Measurements from ENCODE around the gene IQCE.

DNA sequence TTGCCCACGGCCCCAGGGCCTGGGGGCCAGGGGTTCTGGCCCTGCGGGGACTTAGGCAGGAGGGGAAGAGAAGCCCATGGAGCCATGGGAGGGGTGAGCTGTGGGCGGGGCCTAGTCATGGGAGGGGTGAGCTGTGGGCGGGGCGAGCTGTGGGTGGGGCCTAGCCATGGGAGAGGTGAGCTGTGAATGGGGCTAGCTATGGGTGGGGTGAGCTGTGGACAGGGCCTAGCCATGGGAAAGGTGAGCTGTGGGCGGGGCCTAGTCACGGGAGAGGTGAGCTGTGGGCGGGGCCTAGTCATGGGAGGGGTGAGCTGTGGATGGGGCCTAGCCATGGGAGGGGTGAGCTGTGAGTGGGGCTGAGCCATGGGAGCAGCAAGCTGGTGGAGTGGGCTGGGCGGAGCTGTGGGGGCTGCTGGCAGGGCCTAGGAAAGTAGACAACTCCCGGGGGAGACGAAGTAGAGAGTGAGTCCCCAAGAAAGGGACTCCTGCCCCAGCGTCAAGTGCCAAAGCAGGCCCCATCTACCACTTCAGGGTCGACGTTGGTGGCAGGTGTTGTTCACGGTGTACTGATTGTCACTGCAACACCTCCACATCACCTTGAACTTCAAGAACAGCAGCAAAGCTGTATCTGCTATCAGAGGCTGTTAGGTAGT, 53.8 kb downstream of the IQCE start:
- TF ChIP-seq, protein P1, sequence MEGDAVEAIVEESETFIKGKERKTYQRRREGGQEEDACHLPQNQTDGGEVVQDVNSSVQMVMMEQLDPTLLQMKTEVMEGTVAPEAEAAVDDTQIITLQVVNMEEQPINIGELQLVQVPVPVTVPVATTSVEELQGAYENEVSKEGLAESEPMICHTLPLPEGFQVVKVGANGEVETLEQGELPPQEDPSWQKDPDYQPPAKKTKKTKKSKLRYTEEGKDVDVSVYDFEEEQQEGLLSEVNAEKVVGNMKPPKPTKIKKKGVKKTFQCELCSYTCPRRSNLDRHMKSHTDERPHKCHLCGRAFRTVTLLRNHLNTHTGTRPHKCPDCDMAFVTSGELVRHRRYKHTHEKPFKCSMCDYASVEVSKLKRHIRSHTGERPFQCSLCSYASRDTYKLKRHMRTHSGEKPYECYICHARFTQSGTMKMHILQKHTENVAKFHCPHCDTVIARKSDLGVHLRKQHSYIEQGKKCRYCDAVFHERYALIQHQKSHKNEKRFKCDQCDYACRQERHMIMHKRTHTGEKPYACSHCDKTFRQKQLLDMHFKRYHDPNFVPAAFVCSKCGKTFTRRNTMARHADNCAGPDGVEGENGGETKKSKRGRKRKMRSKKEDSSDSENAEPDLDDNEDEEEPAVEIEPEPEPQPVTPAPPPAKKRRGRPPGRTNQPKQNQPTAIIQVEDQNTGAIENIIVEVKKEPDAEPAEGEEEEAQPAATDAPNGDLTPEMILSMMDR (IDR thresholded peaks at IDR 0.05): no peak
- TF ChIP-seq POLR2A (IDR thresholded peaks at IDR 0.05): no peak
